Ramos (cell line): Measurements from ENCODE around the gene KDM8.
"Not testable (repeated sequence)": the region's sequence is repeated elsewhere in the genome, so short reads cannot be mapped to it uniquely, and the experiment has no call there.

ENCODE experiments used
- in situ Hi-C: fragments of 300-500 bp; cut with MboI; formaldehyde crosslinking; loops from one replicate; pipeline ENCODE4 v1.14.3; 2022; ENCODE audit warnings: low sequenced_read_pairs; ENCODE audit not compliant: unreplicated experiment

KDM8 gene

DNA sequence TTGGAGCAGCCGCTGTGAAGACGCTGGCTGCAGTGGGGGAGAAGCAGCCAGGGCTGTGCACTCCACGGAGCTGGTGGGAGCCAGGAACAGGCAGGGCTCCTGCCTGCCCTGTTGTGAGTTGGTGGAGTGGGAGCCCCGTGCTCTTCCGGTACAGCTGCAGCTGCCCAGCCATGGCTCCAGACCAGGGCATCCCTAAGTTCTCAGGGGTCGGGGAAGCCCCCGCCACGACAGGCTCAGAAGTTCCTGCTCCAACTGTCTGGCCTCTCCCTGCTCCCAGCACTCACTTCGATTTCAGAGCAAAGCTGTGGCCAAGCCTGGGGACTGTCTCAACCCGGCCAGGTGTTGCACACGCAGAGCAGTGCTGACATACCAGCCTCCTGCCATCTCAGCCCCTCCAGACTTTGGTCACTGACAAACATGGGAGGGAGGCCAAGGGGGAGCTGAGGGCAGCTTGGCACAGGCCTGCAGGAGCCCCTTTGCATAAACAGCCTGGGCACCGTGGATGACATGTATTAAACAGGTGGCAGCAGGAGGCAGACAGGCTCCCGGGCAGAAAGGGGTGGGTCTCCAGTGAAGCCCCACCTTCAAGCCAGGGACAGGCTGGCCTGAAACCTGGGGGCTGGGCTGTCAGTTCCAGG is 13.9 kb upstream of the KDM8 start:
- in situ Hi-C loops: no loop called here

DNA sequence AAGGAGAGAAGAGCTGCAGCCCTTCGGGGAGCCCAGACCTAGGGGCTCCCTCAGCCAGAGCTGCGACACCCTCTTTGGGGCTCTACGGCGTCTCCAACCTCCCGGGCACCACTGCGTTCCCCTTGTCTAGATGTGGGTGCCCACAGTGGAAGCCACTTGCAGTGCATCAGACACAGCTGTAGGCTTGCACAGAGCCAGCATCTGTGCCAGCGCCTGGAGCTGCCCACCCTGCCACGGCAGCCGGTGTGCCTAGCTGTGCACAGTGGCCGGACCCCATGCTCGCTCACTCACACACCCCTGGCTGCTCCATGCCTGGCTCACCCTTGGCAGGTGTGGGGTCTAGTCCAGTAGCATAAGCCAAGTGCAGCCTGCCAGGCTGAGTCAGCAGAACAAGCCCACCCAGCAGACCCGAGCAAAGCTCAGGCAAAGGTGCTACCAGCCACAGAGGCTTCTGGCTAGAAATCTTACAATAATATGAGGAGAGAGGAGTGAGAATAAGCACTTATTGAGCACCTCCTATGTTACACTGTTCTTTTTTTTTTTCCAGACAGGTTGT is 12.9 kb upstream of the KDM8 start:
- in situ Hi-C loops: no loop called here

DNA sequence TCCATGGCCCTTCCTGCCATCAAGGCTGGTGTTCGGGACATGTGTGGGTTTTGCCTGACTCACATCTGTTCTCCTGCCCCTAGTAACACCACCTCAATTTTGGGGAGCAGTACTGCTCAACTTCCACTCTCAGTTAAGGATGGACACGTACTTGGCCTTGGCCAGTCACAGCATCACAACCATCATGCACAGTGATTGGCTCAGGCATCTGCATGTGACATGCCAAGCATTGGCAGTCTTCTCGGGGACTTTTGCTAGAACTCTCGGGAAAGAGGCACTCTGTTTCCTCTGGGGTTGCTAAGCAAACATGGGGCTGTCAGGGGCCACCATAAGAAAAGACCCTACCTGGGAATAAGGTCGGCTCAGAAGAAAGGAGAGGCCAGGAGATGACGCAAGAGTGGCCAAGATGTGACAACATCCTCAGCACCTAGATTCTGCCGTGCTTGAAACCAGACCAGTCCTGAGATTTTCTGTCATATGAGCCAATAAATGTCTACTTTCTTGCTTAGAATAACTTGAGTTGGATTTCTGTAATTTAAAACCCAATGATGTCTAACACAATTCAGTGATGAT is 11.9 kb upstream of the KDM8 start:
- in situ Hi-C loops: no loop called here

DNA sequence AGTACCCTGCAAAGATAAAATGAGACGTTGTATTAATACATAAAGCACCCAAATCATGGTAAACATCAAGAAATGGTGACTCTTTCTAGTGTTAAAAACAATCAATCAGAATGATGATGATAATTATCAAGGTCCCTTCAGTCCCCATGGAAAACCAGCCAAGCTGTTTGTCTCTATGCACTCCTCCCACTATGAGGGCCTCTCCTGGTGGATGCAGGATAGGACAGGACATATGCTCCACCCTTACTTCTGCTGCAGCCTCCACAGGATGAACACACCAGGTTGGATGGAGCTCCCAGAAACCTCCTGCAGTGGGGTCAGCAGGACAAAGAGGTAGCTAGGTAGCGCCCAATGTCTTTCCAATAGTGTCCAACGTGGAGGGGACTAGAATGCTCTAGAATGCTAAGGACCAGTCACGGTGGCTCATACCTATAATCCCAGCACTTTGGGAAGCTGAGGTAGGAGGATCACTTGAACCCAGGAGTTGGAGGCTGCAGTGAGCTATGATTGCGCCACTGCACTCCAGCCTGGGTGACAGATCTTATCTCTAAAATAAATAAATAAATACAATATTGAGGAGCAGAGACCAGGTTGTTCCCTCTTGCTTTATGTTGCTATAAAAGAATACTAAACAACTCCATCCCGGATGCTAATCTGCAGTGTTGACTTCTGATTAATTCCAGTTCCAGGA is 9.9 kb upstream of the KDM8 start:
- in situ Hi-C loops: no loop called here

GRCh38 chr16:27195076-27195741 is 8.1 kb upstream of the KDM8 start:
- in situ Hi-C loops: no loop called here

- in situ Hi-C loops: no loop called here
These were observed 7.3 kb upstream of the KDM8 start for GRCh38 chr16:27195941-27196595.

DNA sequence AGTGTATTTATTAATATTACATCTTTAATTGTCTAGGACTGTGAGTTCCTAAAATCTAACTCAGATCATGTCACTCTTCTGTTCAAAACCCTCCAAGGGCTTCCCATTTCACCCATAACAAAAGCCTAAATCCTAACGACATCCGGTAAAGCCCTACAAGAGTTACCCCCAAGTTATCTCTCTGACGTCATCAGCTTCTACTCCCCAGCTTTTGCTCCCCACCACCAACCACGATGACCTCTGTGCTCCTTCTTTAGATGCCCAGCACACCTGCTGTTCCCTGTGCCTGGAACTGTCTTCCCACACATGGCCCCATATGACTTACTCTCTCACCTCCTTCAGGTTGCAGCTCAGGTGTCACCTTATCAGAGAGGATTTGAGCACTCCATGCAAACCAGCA is 6.3 kb upstream of the KDM8 start:
- in situ Hi-C loops: no loop called here

- in situ Hi-C loops: no loop called here
These were observed 4.7 kb upstream of the KDM8 start for GRCh38 chr16:27198451-27199234.

GRCh38 chr16:27199235-27199586 is 4.1 kb upstream of the KDM8 start:
- in situ Hi-C loops: no loop called here

GRCh38 chr16:27199736-27200135 is 3.6 kb upstream of the KDM8 start:
- in situ Hi-C loops: no loop called here

DNA sequence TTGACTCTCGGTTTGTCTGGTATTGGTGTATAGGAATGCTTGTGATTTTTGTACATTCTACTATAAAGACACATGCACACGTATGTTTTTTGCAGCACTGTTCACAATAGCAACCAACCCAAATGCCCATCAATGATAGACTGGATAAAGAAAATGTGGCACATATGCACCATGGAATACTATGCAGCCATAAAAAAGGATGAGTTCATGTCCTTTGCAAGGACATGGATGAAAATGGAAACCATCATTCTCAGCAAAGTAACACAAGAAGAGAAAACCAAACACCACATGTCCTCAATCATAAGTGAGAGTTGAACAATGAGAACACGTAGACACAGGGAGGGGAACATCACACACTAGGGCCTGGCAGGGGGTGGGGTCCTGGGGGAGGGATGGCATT is 2.4 kb upstream of the KDM8 start:
- in situ Hi-C loops: not testable (repeated sequence)

GRCh38 chr16:27202923-27203506 is 311 bp upstream of the KDM8 start:
- in situ Hi-C loops: no loop called here

GRCh38 chr16:27204312-27204915 is 1.1 kb downstream of the KDM8 start:
- in situ Hi-C loops: no loop called here

GRCh38 chr16:27205423-27206065 is 2.2 kb downstream of the KDM8 start:
- in situ Hi-C loops: no loop called here

DNA sequence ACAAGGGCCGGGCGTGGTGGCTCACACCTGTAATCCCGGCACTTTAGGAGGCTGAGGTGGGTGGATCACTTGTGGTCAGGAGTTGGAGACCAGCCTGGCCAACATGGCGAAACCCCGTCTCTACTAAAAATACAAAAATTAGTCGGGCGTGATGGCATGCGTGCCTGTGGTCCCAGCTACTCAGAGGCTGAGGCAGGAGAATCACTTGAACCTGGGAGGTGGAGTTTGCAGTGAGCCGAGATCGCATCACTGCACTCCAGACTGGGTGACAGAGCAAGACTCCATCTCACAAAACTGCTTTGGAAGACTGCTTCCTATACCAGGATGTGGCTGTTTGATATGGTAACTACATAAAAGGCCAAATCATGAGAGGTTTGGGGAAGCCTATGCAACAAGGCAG is 3.8 kb downstream of the KDM8 start:
- in situ Hi-C loops: not testable (repeated sequence)

- in situ Hi-C loops: no loop called here
These were observed 4.9 kb downstream of the KDM8 start for GRCh38 chr16:27208081-27208680.

- in situ Hi-C loops: no loop called here
These were observed 5.5 kb downstream of the KDM8 start for GRCh38 chr16:27208796-27209195.

DNA sequence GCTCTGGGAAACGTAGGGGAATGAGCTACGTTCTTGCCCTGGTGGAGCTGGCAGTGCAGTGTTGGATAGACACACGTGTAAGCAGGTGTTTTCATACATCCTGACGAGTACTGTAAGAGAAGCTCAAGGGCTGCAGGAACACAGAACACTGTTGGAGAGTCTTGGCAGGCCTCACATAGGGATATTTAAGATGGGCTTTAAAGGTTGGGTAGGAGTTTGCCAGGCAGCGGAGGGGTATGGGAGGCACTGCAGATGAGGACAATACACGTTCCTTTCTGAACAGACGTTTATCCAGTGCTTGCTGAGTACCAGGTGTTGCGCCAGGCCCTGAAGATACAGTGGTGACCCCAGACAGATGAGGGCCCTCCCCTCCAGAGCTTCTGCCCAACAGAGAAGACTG is 6.3 kb downstream of the KDM8 start:
- in situ Hi-C loops: no loop called here
